NT2/D1 (cell line): ENCODE results near the gene TAF1C.

Experiments used
- SUZ12 ChIP-seq: IDR thresholded peaks from 2 replicates; pipeline ENCODE4 v1.6.1; 2011; ENCODE audit not compliant: insufficient read length, insufficient read depth; ENCODE audit errors: extremely low read depth
- YY1 ChIP-seq: IDR thresholded peaks from 2 replicates; pipeline ENCODE4 v1.6.1; 2011; ENCODE audit not compliant: insufficient read length, insufficient read depth
- ZNF274 ChIP-seq: IDR thresholded peaks from 2 replicates; pipeline ENCODE4 v1.6.1; 2011; ENCODE audit warnings: mild to moderate bottlenecking, low read depth, low read length

DNA sequence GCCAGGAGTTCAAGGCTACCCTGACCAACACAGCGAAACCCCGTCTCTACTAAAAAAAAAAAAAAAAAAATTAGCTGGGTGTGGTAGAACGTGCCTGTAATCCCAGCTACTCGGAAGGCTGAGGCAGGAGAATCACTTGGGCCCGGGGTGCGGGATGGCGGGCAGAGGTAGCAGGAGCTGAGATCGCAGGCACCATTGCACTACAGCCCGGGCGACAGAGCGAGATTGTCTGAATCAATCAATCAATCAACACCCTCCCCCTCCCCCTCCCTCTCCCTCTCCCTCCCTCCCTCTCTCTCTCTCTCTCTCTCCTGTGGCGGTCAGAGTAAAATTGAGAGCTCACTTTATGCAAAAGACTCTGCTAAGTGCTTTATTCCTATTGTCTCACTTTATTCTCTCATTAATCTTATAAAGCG, 43.1 kb downstream of the TAF1C start:
- no peak for TF ChIP-seq SUZ12
- no peak for TF ChIP-seq ZNF274
- no peak for TF ChIP-seq YY1
